ENCODE measurements around the gene HTR1D.

GRCh38 chr1:23254584-23254983 lies 37.3 kb upstream of the HTR1D start:
- TF ChIP-seq YY1 (IDR thresholded peaks at IDR 0.05; ENCODE audit: insufficient read depth, insufficient read length): no peak
- no peak for TF ChIP-seq ZNF274 (IDR thresholded peaks at IDR 0.05; ENCODE audit: low read depth, low read length)
- no peak for TF ChIP-seq SUZ12 (IDR thresholded peaks at IDR 0.05; ENCODE audit: extremely low read depth, insufficient read depth, insufficient read length)

Measured in NT2/D1 (cell line).